ENCODE measurements around the gene CMSS1.

DNA sequence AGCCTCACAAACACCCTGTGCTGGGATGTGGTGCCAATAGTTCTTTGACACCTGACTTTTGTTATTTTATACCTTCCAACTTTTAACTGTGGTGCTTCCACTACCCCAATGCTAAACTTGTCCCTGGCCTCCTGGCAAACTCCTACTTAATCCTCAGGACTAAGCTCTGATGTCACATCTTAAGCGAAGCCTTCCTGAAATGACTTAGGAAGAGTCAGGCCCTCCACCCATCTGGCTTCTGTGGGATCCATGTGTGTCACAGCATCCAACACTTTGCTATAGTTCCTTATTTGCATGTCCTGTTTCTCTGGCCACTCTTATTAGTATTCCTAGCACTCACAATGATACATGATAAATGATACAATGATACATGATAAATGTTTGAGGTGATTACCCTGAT is 163.5 kb downstream of the CMSS1 start:
- TF ChIP-seq ZNF274 (IDR thresholded peaks at IDR 0.05; ENCODE audit: low read depth, low read length) (no peak), YY1 (IDR thresholded peaks at IDR 0.05; ENCODE audit: insufficient read depth, insufficient read length) (no peak), SUZ12 (IDR thresholded peaks at IDR 0.05; ENCODE audit: extremely low read depth, insufficient read depth, insufficient read length) (no peak)
